ENCODE results near the gene MACROH2A1.

The MACROH2A1 gene

GRCh38 chr5:135434591-135435466 is 35.8 kb upstream of the MACROH2A1 start:
- TF ChIP-seq CTCF (conservative IDR thresholded peaks at IDR 0.05) = no peak
- no peak overlapping the region for H3K27ac ChIP-seq

- no peak for TF ChIP-seq CTCF (conservative IDR thresholded peaks at IDR 0.05)
- H3K27ac ChIP-seq = no peak overlapping the region
These were observed 34.8 kb upstream of the MACROH2A1 start for GRCh38 chr5:135433681-135434426.

GRCh38 chr5:135432113-135432512 is 33.1 kb upstream of the MACROH2A1 start:
- no peak for TF ChIP-seq CTCF (conservative IDR thresholded peaks at IDR 0.05)
- no peak overlapping the region for H3K27ac ChIP-seq

GRCh38 chr5:135430135-135430437 is 31.1 kb upstream of the MACROH2A1 start:
- no peak overlapping the region for H3K27ac ChIP-seq
- TF ChIP-seq CTCF (conservative IDR thresholded peaks at IDR 0.05) = no peak

DNA sequence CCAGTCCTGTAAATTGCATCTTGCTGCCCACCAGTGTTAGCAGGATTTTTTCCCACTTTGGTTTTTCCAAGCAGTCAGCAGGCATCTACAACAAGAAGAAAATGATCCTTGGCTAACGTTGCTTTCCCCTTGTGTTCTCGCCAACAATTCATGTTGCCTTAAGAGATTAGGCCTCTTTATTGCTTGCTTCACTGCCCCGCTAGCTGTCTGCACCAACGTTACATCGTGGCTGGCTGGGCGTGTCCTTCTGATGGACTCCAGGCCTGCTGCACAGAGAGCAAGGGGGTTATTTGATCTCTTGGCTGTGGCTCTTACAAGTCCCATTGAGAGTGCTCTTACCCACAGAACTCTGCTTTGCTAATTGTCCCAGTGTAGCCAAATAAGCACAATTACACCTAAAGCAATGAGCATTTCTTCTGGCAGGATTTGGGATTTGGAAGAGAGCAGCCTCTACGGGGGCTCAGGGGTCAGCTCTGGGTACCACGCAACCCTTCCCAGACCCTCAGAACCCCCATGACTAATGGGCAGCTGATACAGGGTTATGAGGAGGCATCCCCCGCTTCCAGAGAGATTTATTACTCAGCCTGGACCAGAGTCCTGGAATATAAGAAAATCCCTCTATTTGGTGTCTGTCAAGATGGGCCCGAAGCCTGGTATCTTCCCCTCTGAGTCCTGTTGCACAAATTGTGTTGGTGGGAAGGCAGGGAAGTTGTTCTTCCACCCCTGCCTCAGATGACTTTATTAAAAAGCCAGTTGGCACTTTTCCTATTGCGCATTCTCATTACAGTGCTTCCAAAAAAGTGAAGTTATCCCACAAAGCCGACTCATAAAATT is 30.5 kb upstream of the MACROH2A1 start:
- no peak overlapping the region for H3K27ac ChIP-seq
- no peak for TF ChIP-seq CTCF (conservative IDR thresholded peaks at IDR 0.05)

GRCh38 chr5:135428586-135428985 is 29.6 kb upstream of the MACROH2A1 start:
- no peak overlapping the region for H3K27ac ChIP-seq
- TF ChIP-seq CTCF (conservative IDR thresholded peaks at IDR 0.05) = no peak
